HG03175 (cell line): Measurements from ENCODE around the gene ITPRIP.

Source experiments
- ATAC-seq: cut with Tn5 transposase; IDR thresholded peaks from one replicate; pipeline ENCODE4 v1.9.1; 2021; ENCODE audit warnings: mild to moderate bottlenecking, moderate library complexity; ENCODE audit not compliant: unreplicated experiment

The ITPRIP gene

DNA sequence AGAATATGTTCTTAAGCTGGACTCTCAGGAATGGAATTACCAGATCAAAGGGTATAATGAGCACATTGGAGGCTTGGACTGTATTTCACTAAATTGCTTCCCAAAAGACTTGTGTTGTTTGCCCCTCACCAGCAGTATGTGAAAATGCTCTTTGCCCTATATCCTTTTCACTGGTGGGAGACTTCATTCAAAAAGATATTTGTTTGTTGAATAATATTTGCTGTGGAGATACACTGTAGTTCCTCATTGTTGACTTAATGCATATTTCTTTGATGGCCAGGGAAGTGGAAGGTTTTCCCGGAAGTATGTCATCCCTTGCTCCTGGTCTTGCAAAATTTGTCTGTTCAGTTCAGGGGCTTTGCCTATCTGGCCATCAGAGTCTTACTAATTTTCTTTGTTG is 49.9 kb downstream of the ITPRIP start:
- no peak for ATAC-seq

DNA sequence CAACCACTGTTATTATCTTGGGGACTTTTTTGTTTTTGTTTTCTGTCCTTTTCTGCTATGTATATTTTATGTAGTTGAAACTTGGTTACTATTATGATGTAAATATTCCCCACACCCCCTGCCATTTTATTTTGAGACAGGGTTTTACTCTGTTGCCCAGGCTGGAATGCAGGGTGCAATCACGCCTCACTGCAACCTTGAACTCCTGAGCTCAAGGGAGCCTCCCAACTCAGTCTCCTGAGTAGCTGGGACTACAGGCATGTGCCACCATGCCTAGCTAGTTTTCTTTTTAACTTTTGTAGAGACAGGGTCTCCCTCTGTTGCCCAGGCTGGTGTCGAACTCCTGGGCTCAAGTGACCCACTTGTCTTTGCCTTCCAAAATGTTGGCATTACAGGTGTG is 51.3 kb downstream of the ITPRIP start:
- ATAC-seq, result no peak

DNA sequence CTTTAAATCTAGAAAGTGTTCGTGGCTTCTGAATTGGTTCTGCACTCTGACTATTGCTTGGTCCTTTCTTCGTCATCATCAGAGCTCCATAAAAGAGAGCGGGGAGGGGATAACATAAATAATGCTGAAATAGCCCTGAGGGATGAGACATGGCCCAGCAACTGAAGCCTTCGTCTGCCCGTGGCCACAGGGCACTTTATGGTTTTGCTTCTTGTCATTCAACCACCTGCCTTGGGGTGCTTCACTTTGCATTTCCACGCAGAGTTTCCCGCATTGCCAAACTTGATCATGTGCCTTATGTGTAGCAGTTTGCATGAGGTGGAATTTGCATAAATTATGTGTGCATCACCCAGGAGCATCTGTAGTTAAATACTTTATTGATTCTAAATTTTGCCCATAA is 53.4 kb downstream of the ITPRIP start:
- ATAC-seq, result no peak

DNA sequence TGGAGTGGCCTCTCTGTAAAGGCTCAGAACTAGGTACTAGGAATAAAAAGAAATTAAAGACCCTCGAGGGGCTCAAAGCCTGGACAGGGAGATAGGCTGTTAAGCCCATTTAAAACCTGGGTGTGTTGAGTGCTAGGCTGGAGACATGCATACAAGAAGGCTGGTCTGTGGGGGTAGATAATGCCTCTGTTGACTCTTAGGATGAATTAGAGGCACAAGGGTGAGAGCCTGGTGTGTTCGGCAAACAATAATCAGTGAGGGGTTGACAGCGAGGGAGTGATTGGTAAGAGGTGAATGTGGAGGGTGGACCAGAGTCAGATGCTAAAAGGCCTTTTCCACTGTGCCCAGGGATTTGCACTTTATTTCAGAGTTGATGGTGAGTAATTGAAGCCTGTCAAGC is 56.6 kb downstream of the ITPRIP start:
- ATAC-seq, result no peak

DNA sequence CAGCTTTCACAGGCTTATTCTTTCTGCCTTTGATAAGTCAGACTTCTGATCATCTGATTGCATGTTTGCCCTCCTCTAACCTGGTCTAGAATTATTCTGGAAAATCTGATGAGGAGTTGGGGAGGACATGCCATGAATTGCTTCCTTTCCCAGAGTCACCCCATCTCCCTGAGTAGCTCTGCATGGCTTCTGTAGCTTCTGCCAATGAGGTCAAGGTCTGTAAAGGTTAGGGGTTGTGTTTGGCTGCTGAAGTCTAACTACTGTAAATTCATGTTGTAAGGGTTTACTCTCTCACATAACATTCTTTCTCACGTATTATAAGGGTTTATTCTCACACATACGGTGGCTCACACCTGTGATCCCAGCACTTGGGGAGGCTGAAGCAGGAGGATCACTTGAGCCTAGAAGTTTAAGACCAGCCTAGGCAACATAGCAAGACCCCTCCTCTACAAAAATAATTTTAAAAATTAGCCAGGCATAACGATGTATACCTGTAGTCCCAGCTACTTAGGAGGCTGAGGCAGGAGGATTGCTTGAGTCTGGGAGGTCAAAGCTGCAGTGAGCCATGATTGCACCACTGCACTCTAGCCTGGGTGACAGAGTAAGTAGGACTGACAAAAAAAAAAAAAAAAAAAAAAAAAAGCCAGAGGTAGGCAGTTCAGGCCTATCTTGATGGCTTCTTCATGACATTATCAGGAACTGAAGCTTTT is 58.6 kb downstream of the ITPRIP start:
- ATAC-seq, result no peak

DNA sequence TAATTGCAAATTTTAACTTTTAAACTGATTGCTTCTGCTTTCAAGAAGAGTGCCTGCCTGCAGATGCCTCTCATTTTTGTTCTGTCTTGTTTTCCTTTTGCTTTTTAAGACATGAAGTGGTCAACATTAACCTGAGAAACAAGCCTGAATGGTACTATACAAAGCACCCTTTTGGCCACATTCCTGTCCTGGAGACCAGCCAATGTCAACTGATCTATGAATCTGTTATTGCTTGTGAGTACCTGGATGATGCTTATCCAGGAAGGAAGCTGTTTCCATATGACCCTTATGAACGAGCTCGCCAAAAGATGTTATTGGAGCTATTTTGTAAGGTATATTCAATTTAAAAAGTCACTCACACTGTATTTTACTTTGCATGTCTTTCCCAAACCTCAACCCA is 60.5 kb downstream of the ITPRIP start:
- ATAC-seq, result no peak

DNA sequence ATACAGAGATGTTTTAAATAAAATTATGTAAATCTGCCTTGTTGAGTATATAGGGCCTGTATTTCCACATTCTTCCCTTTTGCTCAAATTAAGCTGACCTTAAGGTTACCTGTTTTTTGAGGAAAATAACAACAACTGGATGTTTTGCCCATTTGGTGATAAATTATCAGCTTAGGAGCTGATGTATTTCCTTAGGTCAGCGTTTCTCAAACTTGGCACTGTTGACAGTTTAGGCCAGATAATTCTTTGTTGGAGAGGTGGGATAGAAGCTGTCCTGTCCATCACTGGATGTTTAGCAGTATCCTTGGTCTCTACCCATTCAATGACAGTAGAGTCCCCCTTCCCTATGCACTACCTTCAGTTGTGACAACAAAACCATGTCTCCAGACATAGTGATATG is 62.1 kb downstream of the ITPRIP start:
- no peak for ATAC-seq

DNA sequence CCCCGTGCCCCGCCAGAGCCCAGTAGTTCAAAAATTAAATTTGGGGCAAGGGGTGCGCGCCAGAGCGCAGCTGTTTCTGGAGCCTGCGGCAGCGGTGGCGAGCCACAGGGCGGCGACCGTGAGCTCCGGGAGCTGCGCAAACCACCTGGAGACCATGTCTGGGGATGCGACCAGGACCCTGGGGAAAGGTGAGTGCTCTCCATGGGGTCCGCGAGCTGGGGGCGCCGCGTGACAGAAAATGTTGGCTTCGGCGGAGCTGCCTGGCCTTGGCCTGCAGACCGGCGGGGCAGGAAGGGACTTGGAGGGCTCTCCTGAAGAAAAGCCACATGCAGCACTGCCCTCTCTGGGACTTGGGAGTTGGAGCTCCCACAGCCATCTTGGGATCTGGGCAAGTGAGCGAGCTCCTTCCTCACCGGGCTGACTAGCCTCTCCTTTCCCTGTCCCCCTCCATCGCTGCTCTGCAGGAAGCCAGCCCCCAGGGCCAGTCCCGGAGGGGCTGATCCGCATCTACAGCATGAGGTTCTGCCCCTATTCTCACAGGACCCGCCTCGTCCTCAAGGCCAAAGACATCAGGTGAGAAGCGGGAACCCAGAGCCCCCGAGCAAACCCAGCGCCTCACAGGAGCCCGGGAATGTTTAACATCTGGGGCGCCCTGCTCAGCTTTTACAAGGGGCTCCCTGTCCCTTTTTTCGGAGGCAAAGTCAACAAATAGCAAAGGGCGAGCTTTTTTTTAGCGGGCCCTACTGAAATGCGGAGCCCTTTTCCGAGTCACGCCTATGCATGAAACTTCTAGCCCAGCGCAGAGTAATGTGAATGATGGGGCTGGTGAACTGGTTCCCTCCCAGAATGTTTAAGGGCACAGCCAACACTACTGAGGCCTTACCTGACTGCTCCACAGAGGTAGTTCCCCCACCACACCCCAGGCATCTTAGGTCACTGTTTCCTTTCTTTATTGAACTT is 63.2 kb downstream of the ITPRIP start:
- ATAC-seq, result peak; percentile 75

DNA sequence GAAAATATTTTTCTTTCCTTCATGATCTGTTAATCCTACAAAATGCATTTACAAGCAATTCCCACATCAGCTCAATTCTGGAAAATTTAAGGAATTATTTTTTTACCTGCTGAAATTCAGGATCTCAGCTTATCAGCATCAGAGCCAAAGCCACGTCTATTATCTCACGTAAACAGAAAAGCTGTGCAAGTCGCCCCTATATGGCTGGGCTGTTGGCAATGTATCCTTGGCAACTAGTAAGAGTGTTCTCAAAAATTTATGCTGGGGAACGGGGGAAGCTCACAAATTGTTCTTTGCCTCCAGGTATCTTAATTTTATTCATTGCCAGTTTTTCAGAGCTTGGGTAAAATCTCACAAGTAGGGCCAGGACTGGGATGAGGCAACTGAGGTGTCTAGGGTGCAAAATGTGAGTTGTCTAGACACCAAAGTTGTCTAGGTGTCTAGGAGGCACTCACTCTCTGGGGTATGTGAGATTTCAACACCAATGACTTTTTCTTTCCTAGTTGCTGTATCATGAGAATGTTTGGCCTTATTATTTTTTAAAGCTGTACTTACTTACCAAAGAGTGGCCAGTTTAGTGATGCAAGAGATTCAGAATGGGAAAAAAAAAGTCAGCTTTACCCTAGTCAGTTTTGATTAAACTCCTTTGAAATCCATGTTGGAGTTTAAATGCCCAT is 64.2 kb downstream of the ITPRIP start:
- ATAC-seq, result no peak

DNA sequence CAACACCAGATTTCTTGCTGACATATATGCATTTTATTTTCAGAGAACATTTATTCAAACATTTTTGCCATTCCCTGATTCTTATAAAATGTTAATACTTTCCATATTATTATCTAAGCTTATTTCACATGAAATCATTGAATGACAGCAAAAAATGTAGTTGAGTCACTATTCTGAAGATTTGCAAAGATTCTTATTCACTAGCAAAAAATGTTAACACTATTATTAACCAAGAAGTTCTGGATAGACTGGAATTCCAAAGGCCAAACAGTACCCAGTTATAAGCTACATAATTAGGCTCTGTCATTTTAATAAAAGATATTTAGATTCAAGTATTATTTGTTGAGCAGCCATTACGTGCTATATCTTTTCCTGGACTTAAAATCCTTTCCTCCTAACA is 65.0 kb downstream of the ITPRIP start:
- no peak for ATAC-seq

DNA sequence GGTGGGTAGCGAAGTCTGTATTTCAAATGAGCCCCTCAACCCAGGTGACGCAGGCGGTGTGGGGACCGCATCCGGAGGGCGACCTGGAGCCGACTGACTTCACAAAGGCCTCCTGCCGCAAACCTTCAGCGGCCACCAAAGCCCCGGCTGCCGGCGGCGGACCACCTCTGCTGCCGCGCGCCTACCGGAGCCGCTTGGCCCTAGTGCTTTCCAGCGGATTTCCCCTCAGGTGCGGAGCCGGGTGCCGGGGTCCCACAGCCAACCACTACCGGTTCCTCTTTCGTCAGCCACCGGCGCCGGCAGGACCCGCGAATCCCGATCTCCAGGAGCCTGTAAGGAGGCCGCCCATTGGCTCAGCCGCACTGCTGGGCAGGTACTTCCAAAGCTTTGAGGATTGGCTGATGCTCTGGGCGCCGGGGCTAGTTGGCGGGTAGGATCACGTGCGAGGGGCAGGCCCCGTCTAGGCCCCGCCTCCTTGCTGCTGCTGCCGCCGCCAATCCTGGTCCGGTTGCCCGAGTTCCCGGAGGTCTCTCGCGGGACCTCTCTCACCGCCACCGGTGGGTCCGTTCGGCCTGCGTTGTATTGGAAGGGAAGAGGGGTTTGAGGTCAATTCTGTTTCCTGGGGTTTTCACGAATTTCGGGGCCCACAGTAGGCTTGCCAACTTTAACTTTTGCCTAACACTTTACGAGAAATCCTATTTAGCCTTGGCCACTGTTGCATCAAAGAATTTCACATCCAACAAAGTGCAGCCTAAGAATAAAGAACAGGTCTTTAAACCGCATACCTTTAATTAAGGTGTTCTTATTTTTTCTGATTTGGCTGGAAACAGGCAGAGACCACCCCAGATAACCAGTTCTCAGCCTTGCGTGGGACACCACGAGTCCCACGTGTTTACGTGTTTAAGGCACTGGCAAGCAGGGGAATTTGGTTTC is 69.3 kb downstream of the ITPRIP start, which contains the start of gene GSTO2:
Gene GSTO2, plus strand, starts transcription at position 472 of the 933 bp plus-strand sequence. CDS start 5,732 bp downstream, outside the sequence.
- peak; percentile 99 for ATAC-seq

DNA sequence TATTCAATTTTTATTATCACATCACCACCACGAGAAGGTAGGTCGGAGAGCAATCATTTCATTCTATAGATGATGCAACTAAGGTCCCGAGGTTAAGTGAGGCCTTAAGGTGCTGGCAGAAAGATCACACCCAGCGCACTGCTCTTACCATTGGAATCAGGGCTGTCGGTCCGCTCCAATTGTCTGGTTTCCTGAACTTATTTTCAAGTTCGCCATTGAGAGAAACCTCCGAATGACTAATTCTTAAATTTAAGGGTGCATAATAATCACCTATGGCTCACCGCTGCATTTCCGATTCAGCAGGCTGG is 69.9 kb downstream of the ITPRIP start:
- peak; percentile 0 for ATAC-seq

DNA sequence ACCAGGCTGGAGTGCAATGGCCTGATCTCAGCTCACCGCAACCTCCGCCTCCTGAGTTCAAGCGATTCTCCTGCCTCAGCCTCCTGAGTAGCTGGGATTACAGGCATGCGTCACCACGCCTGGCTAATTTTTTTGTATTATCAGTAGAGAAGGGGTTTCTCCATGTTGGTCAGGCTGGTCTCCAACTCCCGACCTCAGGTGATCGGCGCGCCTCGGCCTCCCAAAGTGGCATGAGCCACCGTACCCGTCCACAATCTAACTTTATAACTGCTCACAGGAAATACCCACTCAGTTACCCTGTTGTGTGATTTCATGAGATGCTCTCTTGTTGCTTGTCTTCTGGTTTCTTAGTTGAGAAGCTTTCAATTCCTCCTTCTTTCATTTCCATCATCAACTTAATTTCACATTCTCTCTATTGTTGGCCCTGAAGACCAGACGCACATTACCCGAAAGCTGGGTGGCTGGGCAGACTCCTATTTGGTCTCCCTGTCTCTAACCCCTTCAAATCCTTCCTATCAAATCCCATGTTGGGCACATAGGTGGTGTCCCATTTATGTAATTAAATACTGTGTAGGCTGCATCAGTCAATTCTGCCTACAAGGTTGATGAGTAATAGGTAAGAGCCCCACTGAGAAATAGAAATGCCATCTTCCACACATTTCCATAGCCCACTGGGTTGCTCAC is 70.4 kb downstream of the ITPRIP start:
- no peak for ATAC-seq

DNA sequence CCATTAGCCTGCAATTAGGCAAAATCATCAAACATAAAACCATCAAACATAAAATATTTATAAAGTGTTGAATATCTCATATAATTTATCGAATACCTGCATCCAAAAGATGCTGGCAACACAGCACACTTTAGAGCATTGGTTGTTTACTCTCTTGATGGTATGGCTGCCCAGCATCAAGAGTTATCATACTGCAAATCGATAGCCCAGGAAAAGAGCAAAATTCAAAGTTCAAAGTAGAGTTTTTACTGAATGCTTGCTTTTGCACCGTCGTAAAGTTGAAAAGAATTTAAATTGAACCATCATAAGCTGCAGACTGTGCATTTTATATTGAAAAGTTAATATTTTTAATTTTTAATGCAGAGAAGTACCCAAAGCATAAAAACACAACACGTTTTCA is 73.5 kb downstream of the ITPRIP start:
- no peak for ATAC-seq

DNA sequence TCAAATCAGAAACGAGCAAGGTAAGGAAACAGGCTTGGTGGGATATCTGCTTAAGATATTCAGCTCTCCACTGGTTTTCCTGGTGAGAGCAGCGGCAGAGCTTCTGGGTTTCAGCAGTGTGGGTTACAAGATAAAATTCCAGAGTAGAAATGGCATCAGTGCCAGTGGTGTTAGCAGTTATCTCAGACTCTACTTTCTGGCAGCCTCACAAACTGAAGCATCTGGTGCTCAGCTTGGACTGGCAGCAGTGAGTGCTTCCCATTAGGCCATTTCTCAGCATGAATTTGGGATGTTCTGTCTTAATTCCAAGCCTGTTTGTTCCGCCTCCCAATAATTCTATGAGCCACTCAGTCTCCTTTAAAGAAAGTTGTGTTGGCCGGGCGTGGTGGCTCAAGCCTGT is 76.2 kb downstream of the ITPRIP start:
- ATAC-seq, result no peak

DNA sequence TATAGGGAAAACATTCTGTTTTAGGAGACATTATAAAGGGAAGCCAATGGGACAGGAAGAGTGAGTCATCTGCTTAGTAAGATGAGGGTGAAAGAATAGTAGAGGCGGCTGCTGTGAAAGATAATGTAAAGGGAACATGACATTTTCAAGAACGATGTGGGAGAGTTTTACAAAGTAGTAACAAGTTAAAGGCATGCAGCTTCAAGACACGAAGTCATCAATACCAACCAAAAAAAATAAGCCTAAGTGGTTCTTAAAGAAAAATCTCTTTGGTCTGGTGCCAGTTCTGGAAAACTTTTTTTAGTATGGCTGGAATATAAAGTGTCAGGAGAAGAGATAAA is 77.5 kb downstream of the ITPRIP start:
- no peak for ATAC-seq

DNA sequence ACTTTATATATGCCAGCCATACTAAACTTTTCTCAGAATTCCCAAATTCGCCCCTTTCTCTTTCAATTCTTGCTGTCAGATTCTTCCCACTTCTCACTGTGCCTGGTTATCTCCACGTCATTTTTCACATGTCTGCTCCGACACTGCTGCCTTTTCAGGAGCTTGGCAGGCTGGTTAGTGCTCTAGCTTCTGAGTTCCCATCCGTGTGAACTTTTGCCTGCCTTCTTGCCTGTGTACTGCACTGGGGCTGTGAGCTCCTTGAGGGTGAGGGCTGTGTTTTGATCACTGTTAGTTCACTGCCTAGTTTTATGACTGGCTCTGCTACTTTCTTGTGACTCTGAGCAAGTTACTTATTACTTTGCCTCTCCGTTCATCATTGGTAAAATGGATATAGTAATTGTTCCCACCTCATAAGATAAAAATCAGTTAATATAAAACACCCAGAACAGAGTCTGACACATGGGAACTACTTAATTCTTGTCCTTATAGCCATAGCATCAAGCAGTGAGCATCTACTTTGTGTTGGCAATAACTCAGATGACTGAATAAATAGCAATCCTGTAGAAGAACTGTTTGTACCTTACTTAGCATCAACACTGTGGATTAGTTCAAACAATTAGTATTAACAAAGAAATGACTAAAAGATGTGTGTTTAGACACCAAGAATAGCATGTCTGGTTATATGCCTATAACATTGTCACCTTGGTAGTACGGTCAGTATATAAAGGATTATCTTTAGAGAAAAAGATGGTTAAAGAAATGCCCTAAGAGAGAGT is 78.1 kb downstream of the ITPRIP start:
- ATAC-seq, result no peak
